Activated B cell treated with CpG ODN at 0.5 μM for 24 hours (primary cell): ENCODE data around the gene RGP1. TPM values are rescaled to one million over a fixed set of nuclear protein-coding genes. Genes with fewer than 3 reads are reported as not detected.

Experiments used
- ATAC-seq: fragments of 200-7000 bp; cut with Tn5 transposase; one replicate; pipeline ENCODE4 v1.10.0; 2021; ENCODE audit warnings: low read depth, mild to moderate bottlenecking, moderate library complexity
- CTCF ChIA-PET: fragments of 350-600 bp; sonication (Branson Sonifier 250); formaldehyde crosslinking; loops from one replicate; lab custom pipeline; 2021; ENCODE audit warnings: antibody characterized with exemption; lab: Charles Lee
- POLR2A ChIA-PET: fragments of 350-600 bp; sonication (Branson Sonifier 250); formaldehyde crosslinking; loops from one replicate; lab custom pipeline; 2021; ENCODE audit warnings: antibody characterized with exemption; lab: Charles Lee
- DNase-seq: peaks from one replicate; pipeline ENCODE4 v3.0.0; 2022
- H3K27ac Mint-ChIP-seq: one replicate; pipeline ENCODE4 v1.8.0; 2020; ENCODE audit warnings: mixed read lengths
- H3K27me3 Mint-ChIP-seq: one replicate; pipeline ENCODE4 v1.8.0; 2021; ENCODE audit warnings: mixed read lengths
- H3K36me3 Mint-ChIP-seq: one replicate; pipeline ENCODE4 v1.8.0; 2021; ENCODE audit warnings: low read depth, mixed read lengths
- H3K4me1 Mint-ChIP-seq: one replicate; pipeline ENCODE4 v1.8.0; 2021; ENCODE audit warnings: mixed read lengths
- H3K4me3 Mint-ChIP-seq: one replicate; pipeline ENCODE4 v1.8.0; 2020; ENCODE audit warnings: mild to moderate bottlenecking, mixed read lengths
- H3K9me3 Mint-ChIP-seq: one replicate; pipeline ENCODE4 v1.8.0; 2020; ENCODE audit warnings: mixed read lengths
- CTCF ChIP-seq: fragments of 200-600 bp; IDR thresholded peaks from one replicate; pipeline ENCODE4 v1.8.0; 2022; ENCODE audit warnings: antibody characterized with exemption, mild to moderate bottlenecking
- intact Hi-C: fragments of 100-400 bp; cut with micrococcal nuclease; formaldehyde crosslinking; loops from one replicate; pipeline ENCODE4 v1.15.1; 2024
- total RNA-seq: library from RNA; stranded (reverse); gene quantifications from 2 replicates; pipeline ENCODE4 v1.2.3, GENCODE V29; 2022

The RGP1 gene
- total RNA-seq, 1 donor from 2014 or later: 25.4 TPM

GRCh38 chr9:35710818-35711500 is 38.1 kb upstream of the RGP1 start:
- H3K36me3 Mint-ChIP-seq: peaks cover 58% of the 10 kb centered on the region
- H3K27me3 Mint-ChIP-seq: no peaks in the 10 kb centered on the region
- intact Hi-C loops: no loop called here
- H3K4me3 Mint-ChIP-seq: no peak overlapping the region
- no peak for DNase-seq
- ATAC-seq: no peak
- no peaks in the 10 kb centered on the region for H3K9me3 Mint-ChIP-seq
- TF ChIP-seq CTCF: no peak
- CTCF ChIA-PET: interaction anchor here (1.3 kb wide), 1 partner anchor 14 kb away, joined by 4 read pairs; no protein-coding TSS in a partner anchor
- H3K4me1 Mint-ChIP-seq: no peaks in the 10 kb centered on the region
- POLR2A ChIA-PET: interaction anchor here (1.1 kb wide), 2 partner anchors 9 to 106 kb away, joined by 3 to 5 read pairs; partner anchors contain the start of gene TESK1
- no peak overlapping the region for H3K27ac Mint-ChIP-seq

GRCh38 chr9:35711501-35712428 is 37.3 kb upstream of the RGP1 start:
- Mint-ChIP-seq H3K27me3 (no peaks in the 10 kb centered on the region), H3K4me3 (no peak overlapping the region), H3K9me3 (no peaks in the 10 kb centered on the region), H3K4me1 (no peaks in the 10 kb centered on the region), H3K27ac (no peak overlapping the region), H3K36me3 (peaks cover 65% of the 10 kb centered on the region)
- no peak for ATAC-seq
- ChIA-PET POLR2A (interaction anchor here (0.6 to 1.3 kb wide), 2 partner anchors 32 to 64 kb away, joined by 3 to 4 read pairs; no protein-coding TSS in a partner anchor), CTCF (interaction anchor here (1.3 kb wide), 1 partner anchor 15 kb away, joined by 4 read pairs; no protein-coding TSS in a partner anchor)
- DNase-seq: no peak
- intact Hi-C loops: no loop called here
- no peak for TF ChIP-seq CTCF

- H3K27me3 Mint-ChIP-seq: no peaks in the 10 kb centered on the region
- H3K4me1 Mint-ChIP-seq: peaks cover 2% of the 10 kb centered on the region
- intact Hi-C loops: no loop called here
- DNase-seq: no peak
- no peak overlapping the region for H3K4me3 Mint-ChIP-seq
- H3K36me3 Mint-ChIP-seq: peaks cover 76% of the 10 kb centered on the region
- ChIA-PET CTCF (interaction anchor here (0.7 kb wide), 1 partner anchor 16 kb away, joined by 5 read pairs; no protein-coding TSS in a partner anchor), POLR2A (interaction anchor here (0.6 to 1.3 kb wide), 3 partner anchors 31 to 393 kb away, joined by 3 to 4 read pairs (median 3); no protein-coding TSS in a partner anchor)
- TF ChIP-seq CTCF: no peak
- no peaks in the 10 kb centered on the region for H3K9me3 Mint-ChIP-seq
- no peak for ATAC-seq
- no peak overlapping the region for H3K27ac Mint-ChIP-seq
These were observed 36.2 kb upstream of the RGP1 start for GRCh38 chr9:35712762-35713400.

DNA sequence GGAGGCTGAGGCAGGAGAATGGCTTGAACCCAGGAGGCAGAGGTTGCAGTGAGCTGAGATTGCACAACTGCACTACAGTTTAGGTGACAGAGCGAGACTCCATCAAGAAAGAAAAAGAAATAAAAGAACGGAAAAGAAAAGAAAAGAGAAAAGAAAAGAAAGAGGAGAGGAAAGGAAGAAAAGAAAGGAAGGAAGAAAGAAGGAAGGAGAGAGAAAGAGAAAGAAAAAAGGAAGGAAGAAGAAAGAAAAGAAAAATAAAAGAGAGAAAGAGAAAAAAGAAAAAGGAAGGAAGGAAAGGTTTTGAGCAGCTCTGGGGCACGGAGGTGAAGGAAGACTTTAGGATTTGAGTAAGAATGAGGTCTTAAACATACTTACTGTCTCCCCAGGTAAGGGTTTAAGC is 35.5 kb upstream of the RGP1 start:
- no peak overlapping the region for H3K4me3 Mint-ChIP-seq
- no peak overlapping the region for H3K27ac Mint-ChIP-seq
- peaks cover 9% of the 10 kb centered on the region for H3K4me1 Mint-ChIP-seq
- DNase-seq: no peak
- ChIA-PET POLR2A (no interaction called here), CTCF (interaction anchor here (2.5 kb wide), 1 partner anchor 17 kb away, joined by 8 read pairs; no protein-coding TSS in a partner anchor)
- peaks cover 83% of the 10 kb centered on the region for H3K36me3 Mint-ChIP-seq
- ATAC-seq: no peak
- H3K27me3 Mint-ChIP-seq: no peaks in the 10 kb centered on the region
- intact Hi-C loops: no loop called here
- no peaks in the 10 kb centered on the region for H3K9me3 Mint-ChIP-seq
- TF ChIP-seq CTCF: no peak
